ENCODE measurements around the gene AP1M2. TPM values are rescaled to one million over a fixed set of nuclear protein-coding genes. Genes with fewer than 3 reads are reported as not detected.
"Not testable (repeated sequence)": the region's sequence is repeated elsewhere in the genome, so short reads cannot be mapped to it uniquely, and the experiment has no call there.

Gene AP1M2
- total RNA-seq, 1 experiment from 2014 or later = 23.7 TPM

- DNase-seq = peak; percentile 93
- H3K36me3 ChIP-seq (replicated peaks; ENCODE audit: control insufficient read depth, insufficient read depth, low read length) = peaks cover 3% of the 10 kb centered on the region
- H3K4me3 ChIP-seq (ENCODE audit: insufficient read depth, low read depth, low read length) = peak overlapping the region; percentile 99
- H3K27me3 ChIP-seq (ENCODE audit: control insufficient read depth, insufficient read depth, low read length) = no peaks in the 10 kb centered on the region; the same call in 1 of the 2 replicates
Measured at GRCh38 chr19:10565028-10565566, 22.0 kb downstream of the AP1M2 start.

GRCh38 chr19:10562609-10563008, 24.5 kb downstream of the AP1M2 start:
- no peaks in the 10 kb centered on the region; the same call in 1 of the 2 replicates for H3K27me3 ChIP-seq (ENCODE audit: control insufficient read depth, insufficient read depth, low read length)
- peaks cover 14% of the 10 kb centered on the region for H3K36me3 ChIP-seq (replicated peaks; ENCODE audit: control insufficient read depth, insufficient read depth, low read length)
- H3K4me3 ChIP-seq (ENCODE audit: insufficient read depth, low read depth, low read length) = no peak overlapping the region
- no peak for DNase-seq

GRCh38 chr19:10560154-10560553, 27.0 kb downstream of the AP1M2 start:
- Histone ChIP-seq H3K27me3 (ENCODE audit: control insufficient read depth, insufficient read depth, low read length) (no peaks in the 10 kb centered on the region), H3K4me3 (ENCODE audit: insufficient read depth, low read depth, low read length) (no peak overlapping the region), H3K36me3 (replicated peaks; ENCODE audit: control insufficient read depth, insufficient read depth, low read length) (peaks cover 20% of the 10 kb centered on the region)
- DNase-seq = no peak

GRCh38 chr19:10557603-10558197, 29.4 kb downstream of the AP1M2 start:
- Histone ChIP-seq H3K27me3 (ENCODE audit: control insufficient read depth, insufficient read depth, low read length) (no peaks in the 10 kb centered on the region), H3K36me3 (replicated peaks; ENCODE audit: control insufficient read depth, insufficient read depth, low read length) (peaks cover 36% of the 10 kb centered on the region), H3K4me3 (ENCODE audit: insufficient read depth, low read depth, low read length) (no peak overlapping the region)
- peak; percentile 38 for DNase-seq

GRCh38 chr19:10555610-10555973, 31.5 kb downstream of the AP1M2 start:
- no peak overlapping the region for H3K4me3 ChIP-seq (ENCODE audit: insufficient read depth, low read depth, low read length)
- H3K27me3 ChIP-seq (ENCODE audit: control insufficient read depth, insufficient read depth, low read length) = no peaks in the 10 kb centered on the region
- H3K36me3 ChIP-seq (replicated peaks; ENCODE audit: control insufficient read depth, insufficient read depth, low read length) = peaks cover 36% of the 10 kb centered on the region
- DNase-seq = no peak

GRCh38 chr19:10554760-10555609, 32.1 kb downstream of the AP1M2 start:
- Histone ChIP-seq H3K36me3 (replicated peaks; ENCODE audit: control insufficient read depth, insufficient read depth, low read length) (peaks cover 38% of the 10 kb centered on the region), H3K27me3 (ENCODE audit: control insufficient read depth, insufficient read depth, low read length) (no peaks in the 10 kb centered on the region), H3K4me3 (ENCODE audit: insufficient read depth, low read depth, low read length) (no peak overlapping the region)
- DNase-seq = peak; percentile 67

GRCh38 chr19:10553943-10554381, 33.1 kb downstream of the AP1M2 start:
- peak; percentile 45 for DNase-seq
- H3K4me3 ChIP-seq (ENCODE audit: insufficient read depth, low read depth, low read length) = no peak overlapping the region
- peaks cover 33% of the 10 kb centered on the region for H3K36me3 ChIP-seq (replicated peaks; ENCODE audit: control insufficient read depth, insufficient read depth, low read length)
- no peaks in the 10 kb centered on the region for H3K27me3 ChIP-seq (ENCODE audit: control insufficient read depth, insufficient read depth, low read length)

GRCh38 chr19:10553087-10553667, 33.9 kb downstream of the AP1M2 start:
- Histone ChIP-seq H3K27me3 (ENCODE audit: control insufficient read depth, insufficient read depth, low read length) (no peaks in the 10 kb centered on the region), H3K4me3 (ENCODE audit: insufficient read depth, low read depth, low read length) (no peak overlapping the region), H3K36me3 (replicated peaks; ENCODE audit: control insufficient read depth, insufficient read depth, low read length) (peaks cover 36% of the 10 kb centered on the region)
- peak; percentile 55 for DNase-seq

GRCh38 chr19:10552510-10553053, 34.5 kb downstream of the AP1M2 start:
- peak; percentile 93 for DNase-seq
- Histone ChIP-seq H3K36me3 (replicated peaks; ENCODE audit: control insufficient read depth, insufficient read depth, low read length) (peaks cover 35% of the 10 kb centered on the region), H3K27me3 (ENCODE audit: control insufficient read depth, insufficient read depth, low read length) (no peaks in the 10 kb centered on the region), H3K4me3 (ENCODE audit: insufficient read depth, low read depth, low read length) (no peak overlapping the region)

GRCh38 chr19:10551698-10552301, 35.3 kb downstream of the AP1M2 start:
- Histone ChIP-seq H3K4me3 (ENCODE audit: insufficient read depth, low read depth, low read length) (no peak overlapping the region), H3K36me3 (replicated peaks; ENCODE audit: control insufficient read depth, insufficient read depth, low read length) (peaks cover 39% of the 10 kb centered on the region), H3K27me3 (ENCODE audit: control insufficient read depth, insufficient read depth, low read length) (no peaks in the 10 kb centered on the region)
- peak; percentile 74 for DNase-seq

- not testable (repeated sequence) for H3K4me3 ChIP-seq (ENCODE audit: insufficient read depth, low read depth, low read length); DNase-seq; H3K27me3 ChIP-seq (ENCODE audit: control insufficient read depth, insufficient read depth, low read length)
- H3K36me3 ChIP-seq (replicated peaks; ENCODE audit: control insufficient read depth, insufficient read depth, low read length) = peaks cover 37% of the 10 kb centered on the region
Measured at GRCh38 chr19:10551006-10551405, 36.1 kb downstream of the AP1M2 start.

GRCh38 chr19:10550336-10550735, 36.8 kb downstream of the AP1M2 start:
- Histone ChIP-seq H3K36me3 (replicated peaks; ENCODE audit: control insufficient read depth, insufficient read depth, low read length) (peaks cover 35% of the 10 kb centered on the region), H3K27me3 (ENCODE audit: control insufficient read depth, insufficient read depth, low read length) (no peaks in the 10 kb centered on the region), H3K4me3 (ENCODE audit: insufficient read depth, low read depth, low read length) (no peak overlapping the region)
- DNase-seq = peak; percentile 38

- H3K27me3 ChIP-seq (ENCODE audit: control insufficient read depth, insufficient read depth, low read length) = no peaks in the 10 kb centered on the region
- H3K36me3 ChIP-seq (replicated peaks; ENCODE audit: control insufficient read depth, insufficient read depth, low read length) = peaks cover 32% of the 10 kb centered on the region
- H3K4me3 ChIP-seq (ENCODE audit: insufficient read depth, low read depth, low read length) = no peak overlapping the region
- peak; percentile 16 for DNase-seq
Measured at GRCh38 chr19:10549733-10550132, 37.4 kb downstream of the AP1M2 start.

GRCh38 chr19:10548746-10549276, 38.3 kb downstream of the AP1M2 start:
- peak; percentile 22 for DNase-seq
- no peaks in the 10 kb centered on the region for H3K27me3 ChIP-seq (ENCODE audit: control insufficient read depth, insufficient read depth, low read length)
- no peak overlapping the region for H3K4me3 ChIP-seq (ENCODE audit: insufficient read depth, low read depth, low read length)
- H3K36me3 ChIP-seq (replicated peaks; ENCODE audit: control insufficient read depth, insufficient read depth, low read length) = peaks cover 25% of the 10 kb centered on the region
